ENCODE results near the gene STN1.

- TF ChIP-seq, protein P1, sequence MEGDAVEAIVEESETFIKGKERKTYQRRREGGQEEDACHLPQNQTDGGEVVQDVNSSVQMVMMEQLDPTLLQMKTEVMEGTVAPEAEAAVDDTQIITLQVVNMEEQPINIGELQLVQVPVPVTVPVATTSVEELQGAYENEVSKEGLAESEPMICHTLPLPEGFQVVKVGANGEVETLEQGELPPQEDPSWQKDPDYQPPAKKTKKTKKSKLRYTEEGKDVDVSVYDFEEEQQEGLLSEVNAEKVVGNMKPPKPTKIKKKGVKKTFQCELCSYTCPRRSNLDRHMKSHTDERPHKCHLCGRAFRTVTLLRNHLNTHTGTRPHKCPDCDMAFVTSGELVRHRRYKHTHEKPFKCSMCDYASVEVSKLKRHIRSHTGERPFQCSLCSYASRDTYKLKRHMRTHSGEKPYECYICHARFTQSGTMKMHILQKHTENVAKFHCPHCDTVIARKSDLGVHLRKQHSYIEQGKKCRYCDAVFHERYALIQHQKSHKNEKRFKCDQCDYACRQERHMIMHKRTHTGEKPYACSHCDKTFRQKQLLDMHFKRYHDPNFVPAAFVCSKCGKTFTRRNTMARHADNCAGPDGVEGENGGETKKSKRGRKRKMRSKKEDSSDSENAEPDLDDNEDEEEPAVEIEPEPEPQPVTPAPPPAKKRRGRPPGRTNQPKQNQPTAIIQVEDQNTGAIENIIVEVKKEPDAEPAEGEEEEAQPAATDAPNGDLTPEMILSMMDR (conservative IDR thresholded peaks at IDR 0.05; ENCODE audit: low read depth, low read length): no peak
- no peak for TF ChIP-seq EZH2 (IDR thresholded peaks at IDR 0.05; ENCODE audit: borderline replicate concordance, low read depth, low read length, poor library complexity, severe bottlenecking)
These were observed 2.2 kb downstream of the STN1 start for GRCh38 chr10:103915796-103916195.

Measured in A673 (cell line).